GM12865 (cell line): ENCODE data around the gene B3GNT9.

Source experiments
- DNase-seq: peaks from one replicate; pipeline ENCODE4 v3.0.0; 2010; ENCODE audit warnings: low read depth
- H3K4me3 ChIP-seq: 2 replicates; pipeline ENCODE4 v1.5.1; 2011; ENCODE audit warnings: mild to moderate bottlenecking, low read depth, low read length, control low read depth
- CTCF ChIP-seq: IDR thresholded peaks from 2 replicates; pipeline ENCODE4 v1.5.1; 2011; ENCODE audit warnings: low read length, control low read depth, low read depth, inconsistent platforms; ENCODE audit not compliant: insufficient read depth; ENCODE audit errors: missing control alignments

The B3GNT9 gene

GRCh38 chr16:67112591-67113399 lies 38.0 kb downstream of the B3GNT9 start:
- no peak overlapping the region for H3K4me3 ChIP-seq
- no peak for TF ChIP-seq CTCF
- no peak for DNase-seq

DNA sequence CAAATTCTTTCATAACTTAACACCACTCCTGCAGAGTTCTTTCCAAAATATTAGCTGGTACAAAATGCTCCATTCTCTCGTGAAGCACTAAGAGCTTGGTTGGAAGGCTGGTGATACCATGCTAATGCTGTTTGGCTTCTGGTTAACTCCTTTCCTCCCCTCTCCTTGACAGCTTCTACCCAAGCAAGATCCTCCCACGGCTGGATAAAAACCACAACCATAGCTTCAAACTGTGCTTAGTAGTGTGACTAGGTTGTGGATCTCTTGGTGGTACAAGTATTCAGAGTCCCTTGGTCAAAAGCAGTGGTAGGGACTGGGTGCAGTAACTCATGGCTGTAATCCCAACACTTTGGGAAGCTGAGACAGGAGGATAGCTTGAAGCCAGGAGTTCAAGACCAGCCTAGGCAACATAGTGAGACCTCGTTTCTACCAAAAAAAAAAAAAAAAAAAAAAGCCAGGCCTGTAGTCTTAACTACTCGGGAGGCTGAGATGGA lies 38.8 kb downstream of the B3GNT9 start:
- no peak for TF ChIP-seq CTCF
- no peak overlapping the region for H3K4me3 ChIP-seq
- no peak for DNase-seq

GRCh38 chr16:67109407-67110135 lies 41.2 kb downstream of the B3GNT9 start, which contains the start of gene PHAF1:
PHAF1 (plus strand) TSS chr16:67109941; CDS start chr16:67110176, 235 bp downstream.
- H3K4me3 ChIP-seq = peak within 1 kb of the TSS; percentile 80
- peak; percentile 95 for DNase-seq
- TF ChIP-seq CTCF = no peak

DNA sequence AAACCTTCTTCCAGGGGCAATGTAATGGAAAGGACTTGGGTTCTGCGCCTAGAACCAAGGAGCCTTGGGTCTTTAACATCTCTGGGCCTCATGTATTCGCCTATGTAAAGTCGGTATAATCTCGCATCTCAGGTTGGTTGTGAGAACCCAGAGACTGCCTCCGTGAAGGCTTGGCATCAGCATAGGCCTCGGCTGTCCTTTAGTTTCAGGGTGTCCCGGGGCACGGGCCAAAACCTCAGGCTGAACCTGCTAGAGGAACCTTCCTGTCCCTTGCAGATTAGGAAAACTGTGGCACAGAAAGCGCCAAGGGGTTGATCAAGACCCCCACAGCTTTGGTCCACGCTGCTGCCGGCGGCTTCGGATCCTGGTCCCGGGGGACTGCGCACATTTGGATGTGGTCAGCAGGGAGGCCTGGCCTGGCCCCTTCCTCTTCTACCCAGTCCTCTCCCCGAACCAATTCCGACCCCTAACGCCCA lies 41.8 kb downstream of the B3GNT9 start:
- DNase-seq = no peak
- peak overlapping the region; percentile 80 for H3K4me3 ChIP-seq
- TF ChIP-seq CTCF = no peak

GRCh38 chr16:67108489-67108888 lies 42.3 kb downstream of the B3GNT9 start:
- no peak for DNase-seq
- no peak overlapping the region for H3K4me3 ChIP-seq
- no peak for TF ChIP-seq CTCF

DNA sequence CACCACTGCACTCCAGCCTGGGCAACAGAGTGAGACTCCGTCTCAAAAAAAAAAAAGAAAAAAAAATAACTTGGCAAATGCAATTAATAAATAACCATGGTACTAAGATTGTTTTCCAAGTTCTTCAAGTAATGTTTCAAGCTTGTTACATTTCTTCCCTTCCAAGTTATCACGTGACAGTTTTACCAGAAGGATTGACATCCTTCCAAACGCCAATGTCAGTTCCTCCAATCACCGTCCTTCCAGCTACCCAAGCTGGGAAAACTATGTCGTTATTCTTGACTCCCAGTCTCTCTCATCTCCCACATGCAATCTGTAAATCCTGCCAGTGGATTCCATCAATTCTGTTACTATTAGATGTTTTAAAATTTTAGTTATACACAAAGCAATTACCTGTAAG lies 44.9 kb downstream of the B3GNT9 start:
- DNase-seq = no peak
- no peak for TF ChIP-seq CTCF
- H3K4me3 ChIP-seq = no peak overlapping the region
